CD4-positive, CD25-positive, alpha-beta regulatory T cell (primary cell): ENCODE results near the gene SORL1. TPM values are rescaled to one million over a fixed set of nuclear protein-coding genes. Genes with fewer than 3 reads are reported as not detected.

Source experiments
- ATAC-seq, 2 donors: fragments of 150-1000 bp; cut with Tn5 transposase; one replicate each; pipeline ENCODE4 v1.10.0; 2021; ENCODE audit warnings: low read depth in 2 of 2, moderate number of reproducible peaks in 2 of 2, moderate library complexity in 1 of 2
- DNase-seq, 3 donors: peaks; one replicate each; pipeline versions ENCODE4 v3.0.0 to v3.0.0-alpha.2; 2012 to 2022; ENCODE audit warnings: mixed read lengths in 1 of 3
- H3K27ac ChIP-seq: one replicate; pipeline ENCODE4 v1.7.0; 2013; ENCODE audit warnings: mild to moderate bottlenecking, low read length; ENCODE audit not compliant: insufficient read depth, poor library complexity, severe bottlenecking
- H3K27me3 ChIP-seq: one replicate; pipeline ENCODE4 v1.7.0; 2013; ENCODE audit warnings: low read length; ENCODE audit not compliant: control insufficient read depth, insufficient read depth
- H3K36me3 ChIP-seq: one replicate; pipeline ENCODE4 v1.7.0; 2013; ENCODE audit warnings: mild to moderate bottlenecking, low read length, moderate library complexity; ENCODE audit not compliant: control insufficient read depth, insufficient read depth
- H3K4me1 ChIP-seq: 2 replicates; pipeline ENCODE4 v1.7.0; 2013; ENCODE audit warnings: mild to moderate bottlenecking, low read length; ENCODE audit not compliant: insufficient read depth, control insufficient read depth, poor library complexity, severe bottlenecking
- H3K4me3 ChIP-seq: one replicate; pipeline ENCODE4 v1.7.0; 2013; ENCODE audit warnings: low read depth, mild to moderate bottlenecking, low read length, moderate library complexity
- H3K9me3 ChIP-seq, 2 experiments: 1 replicate in 1 of 2; 2 replicates in 1 of 2; pipeline ENCODE4 v1.7.0; 2013; ENCODE audit warnings: low read length in 2 of 2, mild to moderate bottlenecking in 1 of 2, moderate library complexity in 1 of 2; ENCODE audit not compliant: control insufficient read depth in 2 of 2
- H3K27ac Mint-ChIP-seq, 3 donors: one replicate each; pipeline ENCODE4 v1.8.0; 2020 to 2022; ENCODE audit warnings: mild to moderate bottlenecking in 3 of 3, mixed read lengths in 3 of 3, moderate library complexity in 2 of 3
- H3K27me3 Mint-ChIP-seq: one replicate; pipeline ENCODE4 v1.8.0; 2022; ENCODE audit warnings: mild to moderate bottlenecking, mixed read lengths
- H3K36me3 Mint-ChIP-seq: one replicate; pipeline ENCODE4 v1.8.0; 2020; ENCODE audit warnings: mixed read lengths
- H3K4me1 Mint-ChIP-seq, 4 donors: one replicate each; pipeline ENCODE4 v1.8.0; 2020 to 2022; ENCODE audit warnings: mixed read lengths in 4 of 4, mild to moderate bottlenecking in 1 of 4
- H3K4me3 Mint-ChIP-seq, 4 donors: one replicate each; pipeline ENCODE4 v1.8.0; 2020 to 2022; ENCODE audit warnings: mild to moderate bottlenecking in 4 of 4, mixed read lengths in 4 of 4, moderate library complexity in 3 of 4
- H3K9me3 Mint-ChIP-seq, 7 donors: one replicate each; pipeline ENCODE4 v1.8.0; 2020 to 2022; ENCODE audit warnings: mixed read lengths in 7 of 7, mild to moderate bottlenecking in 3 of 7, moderate library complexity in 2 of 7
- polyA plus RNA-seq, 4 donors: library from polyadenylated mRNA; unstranded; fragments of 300-500 nt; fragmentation: Illumina TruSeq; gene quantifications; one replicate each; pipeline ENCODE4 v1.2.3, GENCODE V29; 2021
- total RNA-seq: library from RNA; stranded (reverse); gene quantifications from one replicate; pipeline ENCODE4 v1.2.3, GENCODE V29; 2022

Gene SORL1
- total and polyA plus RNA-seq, 5 donors from 2014 or later, result 143 to 441 (median 168) TPM

DNA sequence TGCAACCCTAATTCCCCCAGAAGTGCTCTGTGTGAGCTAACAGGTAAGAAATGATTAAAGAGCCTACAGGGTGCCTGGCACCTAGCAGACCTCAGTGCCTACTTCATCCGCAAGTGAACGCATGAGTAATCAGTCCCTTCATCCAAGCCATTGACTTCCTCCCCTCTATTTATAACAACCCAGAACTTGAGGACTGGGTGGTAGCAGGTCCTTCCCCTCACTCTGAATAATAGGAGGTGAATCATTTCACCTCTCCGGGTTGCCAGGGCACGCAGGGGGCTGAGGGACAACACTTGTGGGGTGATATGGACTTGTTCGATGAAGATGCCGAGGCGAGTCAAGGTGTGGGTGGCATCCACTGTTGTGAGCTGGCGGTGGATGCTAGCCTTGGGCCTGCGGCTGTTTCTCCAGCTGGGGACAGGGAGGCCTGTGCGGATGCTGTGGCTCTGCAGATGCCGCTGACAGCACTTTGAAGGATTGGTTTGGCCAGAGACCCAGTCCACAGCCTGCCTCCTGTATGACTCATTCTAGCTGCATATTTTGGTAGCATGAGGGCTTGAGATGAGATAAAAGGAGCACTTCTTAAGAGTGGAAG lies 12.3 kb downstream of the SORL1 start:
- peak overlapping the region; percentile 71 for H3K4me3 ChIP-seq
- ATAC-seq, result peak; percentile 74 to 80
- peaks cover 46 to 100% (median 84%) of the 10 kb centered on the region in 4 donors for H3K4me1 Mint-ChIP-seq

DNA sequence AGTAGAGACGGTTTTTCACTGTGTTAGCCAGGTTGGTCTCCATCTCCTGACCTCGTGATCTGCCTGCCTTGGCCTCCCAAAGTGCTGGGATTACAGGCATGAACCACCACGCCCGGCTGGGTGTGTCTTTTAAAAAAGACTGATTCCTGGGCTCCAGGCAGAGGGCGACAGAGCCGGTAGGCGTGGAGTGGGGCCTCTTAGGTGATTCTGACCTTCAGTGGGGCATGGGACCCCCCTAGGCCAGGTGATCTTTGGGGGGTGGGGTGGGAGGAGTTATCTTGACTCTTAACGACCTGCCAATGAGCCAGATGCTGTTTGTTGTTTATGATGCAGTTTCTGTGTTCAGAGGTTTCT lies 13.6 kb downstream of the SORL1 start:
- no peaks in the 10 kb centered on the region for H3K9me3 ChIP-seq
- ATAC-seq, result no peak
- H3K27me3 Mint-ChIP-seq, result no peaks in the 10 kb centered on the region
- H3K4me1 ChIP-seq, result peaks cover 84% of the 10 kb centered on the region
- peaks cover 16% of the 10 kb centered on the region for H3K36me3 Mint-ChIP-seq
- H3K27ac Mint-ChIP-seq, result peak overlapping the region; percentile 93 to 99 (median 94)
- peak overlapping the region; percentile 88 to 99 (median 90) for H3K4me3 Mint-ChIP-seq
- H3K4me3 ChIP-seq, result peak overlapping the region; percentile 68
- H3K9me3 Mint-ChIP-seq, result no peaks in the 10 kb centered on the region
- DNase-seq, result no peak
- H3K36me3 ChIP-seq, result peaks cover 18% of the 10 kb centered on the region
- H3K4me1 Mint-ChIP-seq, result peaks cover 41 to 97% (median 81%) of the 10 kb centered on the region in 4 donors
- H3K27ac ChIP-seq, result peak overlapping the region; percentile 68
- no peaks in the 10 kb centered on the region for H3K27me3 ChIP-seq

More for the DNA sequence above, 12.3 kb downstream of the SORL1 start:
- Histone ChIP-seq H3K9me3 (no peaks in the 10 kb centered on the region), H3K27me3 (no peaks in the 10 kb centered on the region), H3K36me3 (peaks cover 5% of the 10 kb centered on the region), H3K27ac (peak overlapping the region; percentile 81), H3K4me1 (peaks cover 96% of the 10 kb centered on the region)
- DNase-seq, result peak; percentile 46 to 87 (median 54)
- Mint-ChIP-seq H3K27me3 (no peaks in the 10 kb centered on the region), H3K4me3 (peak overlapping the region; percentile 67 to 99 (median 87)), H3K36me3 (peaks cover 8% of the 10 kb centered on the region), H3K9me3 (no peaks in the 10 kb centered on the region), H3K27ac (peak overlapping the region; percentile 85 to 99 (median 93))

DNA sequence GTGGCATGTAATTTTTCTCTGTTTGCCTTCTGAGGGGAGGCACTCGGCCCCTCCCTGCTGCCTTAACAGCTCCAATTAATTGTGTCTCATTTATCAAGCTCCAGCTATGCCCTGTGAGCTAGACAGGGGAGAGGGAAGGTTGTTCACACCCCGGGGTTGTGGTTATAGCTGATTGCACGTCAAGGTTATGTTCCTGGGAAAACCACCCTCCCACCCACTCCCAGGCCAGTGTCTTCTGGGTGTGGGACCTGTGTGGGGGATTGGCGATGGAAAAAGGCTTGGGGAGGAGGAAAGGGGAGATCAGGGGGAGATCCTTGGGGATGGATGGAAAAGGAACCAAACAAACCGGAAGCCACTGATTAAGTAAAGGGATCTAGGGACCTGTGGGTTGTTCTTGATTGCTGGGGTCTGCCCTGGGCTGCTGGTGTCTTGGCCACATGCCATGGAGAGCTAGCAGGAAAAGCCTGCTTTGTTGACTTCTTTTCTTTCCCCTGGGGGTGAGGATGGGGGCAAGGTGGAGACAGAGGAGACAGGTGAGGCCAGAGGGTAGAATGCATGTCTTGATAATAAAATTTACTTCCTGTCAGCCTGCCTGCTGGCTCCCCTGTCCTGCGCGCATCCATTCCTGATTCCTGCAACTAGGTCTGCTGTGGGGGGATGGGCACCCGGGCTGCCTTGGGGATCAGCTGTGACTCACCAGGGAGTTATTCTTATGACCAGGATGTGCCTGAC lies 14.1 kb downstream of the SORL1 start:
- Histone ChIP-seq H3K9me3 (no peaks in the 10 kb centered on the region), H3K27me3 (no peaks in the 10 kb centered on the region), H3K27ac (peak overlapping the region; percentile 68), H3K4me3 (peak overlapping the region; percentile 68), H3K4me1 (peaks cover 78% of the 10 kb centered on the region), H3K36me3 (peaks cover 23% of the 10 kb centered on the region)
- Mint-ChIP-seq H3K27ac (peak overlapping the region; percentile 93 to 99 (median 94)), H3K36me3 (peaks cover 22% of the 10 kb centered on the region), H3K27me3 (no peaks in the 10 kb centered on the region), H3K9me3 (no peaks in the 10 kb centered on the region), H3K4me3 (peak overlapping the region; percentile 88 to 99 (median 90)), H3K4me1 (peaks cover 41 to 97% (median 76%) of the 10 kb centered on the region in 4 donors)
- ATAC-seq, result no peak
- DNase-seq, result peak in 2 of 3 donors; percentile 8 to 47

DNA sequence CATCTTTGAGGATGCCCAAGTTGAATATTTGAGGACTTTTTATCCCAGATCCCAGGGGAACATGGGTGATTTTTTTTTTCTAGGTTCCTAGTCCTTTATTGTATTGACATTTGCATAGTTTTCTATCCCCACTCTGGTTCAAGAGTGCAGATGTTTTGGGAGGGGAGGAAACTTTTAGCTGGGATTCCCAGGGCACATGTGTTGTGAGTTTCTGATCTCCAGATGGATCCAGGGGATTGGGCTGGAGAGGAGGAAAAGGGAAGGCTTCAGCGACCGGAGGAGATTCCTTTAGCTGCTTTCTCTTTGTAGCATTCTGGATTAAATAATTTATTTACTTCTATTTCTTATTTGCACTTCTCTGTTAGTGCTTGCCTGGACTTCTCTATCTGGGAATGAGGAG lies 15.4 kb downstream of the SORL1 start:
- peak overlapping the region; percentile 79 to 99 (median 88) for H3K4me3 Mint-ChIP-seq
- Histone ChIP-seq H3K27me3 (no peaks in the 10 kb centered on the region), H3K27ac (peak overlapping the region; percentile 68), H3K4me1 (peaks cover 74% of the 10 kb centered on the region), H3K9me3 (no peaks in the 10 kb centered on the region), H3K4me3 (peak overlapping the region; percentile 56), H3K36me3 (peaks cover 33% of the 10 kb centered on the region)
- peak overlapping the region; percentile 90 to 99 (median 93) for H3K27ac Mint-ChIP-seq
- H3K36me3 Mint-ChIP-seq, result peaks cover 25% of the 10 kb centered on the region
- H3K4me1 Mint-ChIP-seq, result peaks cover 36 to 96% (median 73%) of the 10 kb centered on the region in 4 donors
- H3K9me3 Mint-ChIP-seq, result no peaks in the 10 kb centered on the region
- no peaks in the 10 kb centered on the region for H3K27me3 Mint-ChIP-seq
- DNase-seq (no peak), ATAC-seq (no peak)

DNA sequence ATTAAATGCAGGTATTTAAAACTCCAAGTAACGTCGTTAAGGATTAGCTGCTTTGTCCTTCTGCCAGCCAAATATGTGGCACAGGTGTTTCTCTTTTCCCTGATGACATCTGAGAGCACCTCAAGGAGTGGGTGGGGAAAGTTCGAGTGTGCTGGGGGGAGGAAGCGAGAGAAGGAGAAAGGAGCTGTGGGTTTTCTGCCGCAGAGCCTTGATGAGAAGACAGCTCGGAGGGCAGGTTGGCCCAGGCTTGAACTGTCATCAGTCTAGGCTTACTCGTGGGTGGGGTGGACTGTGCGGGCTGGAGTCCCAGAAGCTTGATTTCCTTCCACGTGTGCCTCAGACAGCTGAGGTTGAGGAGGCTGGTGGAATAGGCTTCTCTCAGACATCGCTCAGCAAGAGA lies 15.9 kb downstream of the SORL1 start:
- Histone ChIP-seq H3K36me3 (peaks cover 36% of the 10 kb centered on the region), H3K9me3 (no peaks in the 10 kb centered on the region), H3K4me1 (peaks cover 69% of the 10 kb centered on the region), H3K27ac (peak overlapping the region; percentile 68), H3K4me3 (peak overlapping the region; percentile 56), H3K27me3 (no peaks in the 10 kb centered on the region)
- ATAC-seq, result peak; percentile 50 to 52
- Mint-ChIP-seq H3K27ac (peak overlapping the region; percentile 75 to 93 (median 90)), H3K4me3 (peak overlapping the region; percentile 79 to 99 (median 88)), H3K27me3 (no peaks in the 10 kb centered on the region), H3K9me3 (no peaks in the 10 kb centered on the region), H3K4me1 (peaks cover 35 to 96% (median 71%) of the 10 kb centered on the region in 4 donors), H3K36me3 (peaks cover 27% of the 10 kb centered on the region)
- peak; percentile 52 to 82 (median 56) for DNase-seq

DNA sequence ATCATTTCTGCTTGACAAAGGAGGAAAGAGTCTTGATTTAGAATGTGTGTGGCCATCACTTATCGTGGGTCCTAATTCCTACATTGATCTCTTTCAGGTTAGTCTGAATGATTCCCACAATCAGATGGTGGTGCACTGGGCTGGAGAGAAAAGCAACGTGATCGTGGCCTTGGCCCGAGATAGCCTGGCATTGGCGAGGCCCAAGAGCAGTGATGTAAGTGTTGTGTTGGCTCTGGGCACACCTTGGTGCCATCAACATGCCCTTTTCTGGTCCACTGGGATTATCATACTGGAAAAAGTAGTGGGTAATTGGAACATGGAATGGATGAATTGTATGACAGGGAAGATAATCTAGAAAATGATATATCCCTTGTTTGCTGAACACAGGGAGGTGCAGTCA lies 17.8 kb downstream of the SORL1 start:
- Histone ChIP-seq H3K4me3 (no peak overlapping the region), H3K36me3 (peaks cover 53% of the 10 kb centered on the region), H3K27ac (peak overlapping the region; percentile 5), H3K4me1 (peaks cover 55% of the 10 kb centered on the region), H3K9me3 (no peaks in the 10 kb centered on the region), H3K27me3 (no peaks in the 10 kb centered on the region)
- DNase-seq (no peak), ATAC-seq (no peak)
- peaks cover 39% of the 10 kb centered on the region for H3K36me3 Mint-ChIP-seq
- peak overlapping the region in 3 of 4 donors; percentile 19 to 88 (median 54) for H3K4me3 Mint-ChIP-seq
- H3K4me1 Mint-ChIP-seq, result peaks cover 17 to 92% (median 64%) of the 10 kb centered on the region in 4 donors
- H3K9me3 Mint-ChIP-seq, result no peaks in the 10 kb centered on the region
- no peaks in the 10 kb centered on the region for H3K27me3 Mint-ChIP-seq
- H3K27ac Mint-ChIP-seq, result peak overlapping the region in 2 of 3 donors; percentile 43 to 93

DNA sequence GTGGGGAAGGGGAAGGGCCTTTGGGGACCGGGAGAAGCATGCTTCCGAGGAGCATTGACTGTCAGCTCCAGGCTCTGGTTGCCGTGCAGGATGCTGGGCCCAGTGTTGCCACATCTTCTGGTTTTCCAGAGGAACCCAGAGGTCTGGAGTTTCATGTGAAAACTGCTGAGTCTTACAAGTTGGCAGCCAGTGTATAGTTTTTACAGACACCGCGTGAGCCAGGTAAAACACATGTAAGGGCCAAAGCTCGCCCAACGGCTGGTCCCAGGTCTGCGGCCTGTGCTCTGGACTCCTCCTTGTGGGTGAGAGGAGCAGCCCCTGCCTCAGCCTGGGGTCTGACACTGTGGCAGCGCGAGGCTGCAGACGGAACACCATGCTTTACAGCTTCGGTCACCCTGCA lies 19.1 kb downstream of the SORL1 start:
- no peaks in the 10 kb centered on the region for H3K27me3 ChIP-seq
- peaks cover 13 to 92% (median 65%) of the 10 kb centered on the region in 4 donors for H3K4me1 Mint-ChIP-seq
- no peak overlapping the region for H3K4me3 ChIP-seq
- H3K9me3 Mint-ChIP-seq, result no peaks in the 10 kb centered on the region
- DNase-seq (no peak), ATAC-seq (no peak)
- H3K9me3 ChIP-seq, result no peaks in the 10 kb centered on the region
- no peaks in the 10 kb centered on the region for H3K27me3 Mint-ChIP-seq
- no peak overlapping the region for H3K27ac ChIP-seq
- H3K4me3 Mint-ChIP-seq, result peak overlapping the region in 3 of 4 donors; percentile 48 to 61 (median 59)
- peaks cover 65% of the 10 kb centered on the region for H3K36me3 ChIP-seq
- peaks cover 44% of the 10 kb centered on the region for H3K36me3 Mint-ChIP-seq
- peaks cover 52% of the 10 kb centered on the region for H3K4me1 ChIP-seq
- H3K27ac Mint-ChIP-seq, result peak overlapping the region; percentile 78 to 80 (median 80)
